Skeletal muscle satellite cell (primary cell): ENCODE measurements around the gene CRYBA2.

Source experiments
- H3K27me3 ChIP-seq: 2 replicates; pipeline ENCODE4 v1.7.0; 2013; ENCODE audit warnings: low read length; ENCODE audit not compliant: control insufficient read depth, insufficient read depth
- H3K36me3 ChIP-seq: 2 replicates; pipeline ENCODE4 v1.7.0; 2013; ENCODE audit warnings: mild to moderate bottlenecking, control low read depth, low read length; ENCODE audit not compliant: insufficient read depth
- H3K4me1 ChIP-seq: 2 replicates; pipeline ENCODE4 v1.7.0; 2013; ENCODE audit warnings: low read length; ENCODE audit not compliant: control insufficient read depth, insufficient read depth
- H3K4me2 ChIP-seq: 2 replicates; pipeline ENCODE4 v1.7.0; 2013; ENCODE audit warnings: mild to moderate bottlenecking, low read length
- H3K4me3 ChIP-seq: 2 replicates; pipeline ENCODE4 v1.7.0; 2013; ENCODE audit warnings: low read length
- H3K9ac ChIP-seq: 2 replicates; pipeline ENCODE4 v1.7.0; 2013; ENCODE audit warnings: mild to moderate bottlenecking, low read depth, low read length, moderate library complexity
- H3K9me3 ChIP-seq: replicated peaks from 2 replicates; pipeline ENCODE4 v1.7.0; 2013; ENCODE audit warnings: mild to moderate bottlenecking, control low read depth, low read length

Gene CRYBA2

DNA sequence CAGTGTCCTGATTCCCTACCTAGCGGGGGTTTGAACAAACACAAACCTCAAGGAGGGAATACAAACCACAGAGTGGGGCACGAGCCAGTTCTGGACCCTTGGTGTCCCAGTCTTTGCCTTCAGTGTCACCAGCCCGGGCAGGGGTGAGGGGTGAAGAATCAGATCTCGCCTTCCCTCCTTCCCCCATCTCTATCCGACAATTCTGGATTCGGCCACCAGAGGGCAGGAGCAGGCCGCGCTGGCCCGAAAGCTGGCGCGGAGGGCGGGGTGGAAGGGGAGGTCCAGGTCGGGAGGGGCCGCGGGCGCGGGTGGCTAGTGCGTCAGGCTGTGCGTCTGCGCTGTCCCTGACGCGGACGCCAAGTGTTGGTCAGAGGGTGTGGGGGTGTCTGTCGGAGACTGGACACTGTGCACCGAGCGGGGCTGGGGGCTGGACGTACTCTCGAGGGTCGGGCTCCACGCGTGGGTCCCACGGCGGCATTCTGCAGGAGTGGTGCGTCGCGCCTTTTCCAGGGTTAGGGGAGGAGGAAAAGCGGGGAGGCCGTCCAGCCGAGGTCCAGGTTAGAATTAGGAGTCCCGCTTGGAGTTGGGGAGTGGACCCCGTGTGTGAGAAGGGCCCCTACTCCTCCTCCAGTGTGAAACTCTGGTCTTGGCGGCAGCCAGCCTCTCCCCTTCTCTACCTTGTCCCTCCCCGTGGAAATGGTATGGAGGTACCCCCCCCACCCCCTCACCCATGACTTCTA is 2.9 kb upstream of the CRYBA2 start:
- H3K4me1 ChIP-seq: peaks cover 21% of the 10 kb centered on the region
- no peaks in the 10 kb centered on the region for H3K9me3 ChIP-seq
- H3K4me3 ChIP-seq: peak overlapping the region; percentile 68
- no peak overlapping the region for H3K9ac ChIP-seq
- peaks cover 76% of the 10 kb centered on the region for H3K27me3 ChIP-seq
- no peaks in the 10 kb centered on the region for H3K36me3 ChIP-seq
- peak overlapping the region; percentile 94 for H3K4me2 ChIP-seq

DNA sequence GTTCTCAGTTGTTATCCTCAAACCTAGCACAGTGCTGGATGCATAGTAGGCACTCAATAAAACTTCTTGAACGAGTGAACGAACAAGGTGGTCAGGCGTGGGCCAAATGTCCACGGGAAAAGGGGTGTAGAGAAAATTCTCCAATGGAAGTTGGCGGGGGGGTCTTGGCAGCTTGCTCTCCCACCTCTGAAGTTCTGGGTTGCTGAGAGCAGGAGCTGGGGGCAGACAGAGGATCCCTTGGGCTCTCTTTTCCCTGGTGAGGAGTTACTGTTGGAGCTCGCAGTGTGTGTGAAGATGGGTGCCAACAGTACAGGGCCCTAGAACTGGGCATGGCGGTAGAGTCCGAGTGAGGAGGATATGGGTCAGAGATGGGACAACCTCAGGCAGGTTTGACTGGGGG is 2.3 kb upstream of the CRYBA2 start:
- Histone ChIP-seq H3K9me3 (no peaks in the 10 kb centered on the region), H3K9ac (no peak overlapping the region), H3K36me3 (no peaks in the 10 kb centered on the region), H3K4me3 (no peak overlapping the region), H3K4me2 (peak overlapping the region; percentile 94), H3K4me1 (peaks cover 21% of the 10 kb centered on the region), H3K27me3 (peaks cover 76% of the 10 kb centered on the region)

GRCh38 chr2:218992703-218993344 is 398 bp downstream of the CRYBA2 start:
- peak overlapping the region; percentile 90 for H3K4me2 ChIP-seq
- H3K27me3 ChIP-seq: peaks cover 89% of the 10 kb centered on the region
- no peaks in the 10 kb centered on the region for H3K9me3 ChIP-seq
- H3K4me1 ChIP-seq: peaks cover 21% of the 10 kb centered on the region
- no peaks in the 10 kb centered on the region for H3K36me3 ChIP-seq
- peak overlapping the region; percentile 63 for H3K4me3 ChIP-seq
- H3K9ac ChIP-seq: no peak overlapping the region

DNA sequence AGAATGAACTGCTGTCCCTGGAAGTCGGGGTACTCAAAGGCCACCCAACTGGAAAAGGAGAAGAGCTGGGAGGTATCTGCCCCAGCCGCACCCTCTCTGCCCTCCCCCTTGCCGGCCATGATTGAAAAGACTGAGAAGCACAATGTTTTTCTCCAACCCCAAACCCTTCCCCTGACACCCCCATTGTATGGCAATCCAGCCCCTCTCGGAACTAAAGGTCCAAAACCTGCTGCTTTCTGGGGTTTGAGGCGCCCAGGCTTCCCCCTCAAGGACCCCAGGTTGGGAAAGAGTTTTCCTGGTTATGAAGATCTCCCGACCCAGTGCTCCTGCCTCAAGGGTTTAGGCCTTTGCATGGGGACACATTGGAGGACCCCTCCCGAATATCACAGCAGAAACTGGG is 1.0 kb downstream of the CRYBA2 start:
- Histone ChIP-seq H3K4me3 (no peak overlapping the region), H3K9me3 (no peaks in the 10 kb centered on the region), H3K4me1 (peaks cover 21% of the 10 kb centered on the region), H3K9ac (no peak overlapping the region), H3K27me3 (peaks cover 93% of the 10 kb centered on the region), H3K36me3 (no peaks in the 10 kb centered on the region), H3K4me2 (no peak overlapping the region)

DNA sequence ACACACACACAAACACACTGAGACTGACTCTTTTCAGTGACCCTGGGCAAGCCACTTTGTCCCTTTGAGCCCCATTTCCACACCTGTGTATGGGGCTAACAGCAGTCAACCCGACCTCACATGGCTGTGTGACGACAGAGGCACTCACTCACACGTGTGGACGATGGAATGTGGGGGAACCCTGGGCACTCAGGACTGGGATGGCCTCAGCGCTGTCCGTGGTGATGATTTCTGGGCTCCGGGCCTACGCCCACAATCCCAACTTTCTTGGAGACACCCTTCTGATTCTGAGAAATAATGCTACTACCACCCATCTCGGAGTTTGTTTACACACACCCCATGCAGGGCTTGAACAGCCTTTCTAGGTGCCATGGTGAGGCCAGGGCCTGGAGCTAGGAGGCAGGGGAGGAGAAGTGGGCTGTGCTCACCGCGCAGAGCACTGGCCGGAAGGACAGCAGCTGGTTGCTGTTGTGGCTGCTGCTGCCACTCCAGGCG is 1.5 kb downstream of the CRYBA2 start:
- Histone ChIP-seq H3K9me3 (no peaks in the 10 kb centered on the region), H3K4me1 (peaks cover 21% of the 10 kb centered on the region), H3K27me3 (peaks cover 94% of the 10 kb centered on the region), H3K4me3 (no peak overlapping the region), H3K36me3 (no peaks in the 10 kb centered on the region), H3K4me2 (no peak overlapping the region), H3K9ac (no peak overlapping the region)

- H3K4me3 ChIP-seq: no peak overlapping the region
- H3K9me3 ChIP-seq: no peaks in the 10 kb centered on the region
- no peak overlapping the region for H3K4me2 ChIP-seq
- no peak overlapping the region for H3K9ac ChIP-seq
- H3K4me1 ChIP-seq: peaks cover 10% of the 10 kb centered on the region
- H3K27me3 ChIP-seq: peaks cover 96% of the 10 kb centered on the region
- H3K36me3 ChIP-seq: no peaks in the 10 kb centered on the region
Observed at GRCh38 chr2:218990612-218991011, 2.6 kb downstream of the CRYBA2 start.

DNA sequence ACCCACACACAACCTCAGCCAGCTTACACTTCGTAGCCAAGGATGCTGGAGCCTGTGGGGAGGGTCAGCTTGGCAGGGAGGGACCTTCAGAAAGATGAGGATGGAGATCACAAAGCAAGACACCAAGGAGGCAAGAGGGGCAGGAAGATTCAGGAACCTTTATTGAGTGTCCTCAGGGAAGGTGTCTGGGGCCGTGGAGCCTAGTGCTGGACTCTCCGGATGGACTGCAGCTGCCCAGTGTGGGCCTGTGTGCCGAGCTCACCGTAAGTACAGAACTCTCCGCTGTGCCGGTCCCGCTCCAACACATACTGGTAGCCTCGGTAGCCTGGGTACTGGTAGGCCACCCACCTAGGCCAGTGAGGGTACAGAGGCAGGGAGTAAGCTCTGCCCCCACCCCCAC is 3.2 kb downstream of the CRYBA2 start:
- peaks cover 10% of the 10 kb centered on the region for H3K4me1 ChIP-seq
- no peak overlapping the region for H3K9ac ChIP-seq
- H3K4me2 ChIP-seq: no peak overlapping the region
- peaks cover 94% of the 10 kb centered on the region for H3K27me3 ChIP-seq
- no peaks in the 10 kb centered on the region for H3K36me3 ChIP-seq
- no peaks in the 10 kb centered on the region for H3K9me3 ChIP-seq
- H3K4me3 ChIP-seq: no peak overlapping the region

DNA sequence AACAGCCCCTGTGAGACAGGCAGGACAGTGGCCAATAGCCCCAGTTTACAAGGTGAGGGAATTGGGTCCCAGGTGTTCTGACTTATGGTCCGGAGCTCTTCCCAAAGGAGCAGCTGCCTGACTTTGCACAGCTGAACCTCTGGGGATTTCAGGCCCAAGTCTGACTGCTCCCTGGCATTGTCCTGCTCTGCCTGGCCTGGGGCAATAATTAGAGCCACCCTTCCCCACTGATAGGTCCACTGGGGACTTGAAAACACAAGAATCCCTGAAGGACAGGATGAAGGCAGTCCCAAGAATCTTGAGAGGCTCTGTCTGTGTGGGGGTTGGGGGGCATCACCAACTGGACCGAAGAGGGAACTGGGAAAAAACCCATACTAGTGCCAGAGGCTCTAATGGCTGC is 4.6 kb downstream of the CRYBA2 start:
- H3K9me3 ChIP-seq: no peaks in the 10 kb centered on the region
- no peak overlapping the region for H3K4me3 ChIP-seq
- H3K4me1 ChIP-seq: peaks cover 8% of the 10 kb centered on the region
- H3K4me2 ChIP-seq: no peak overlapping the region
- no peaks in the 10 kb centered on the region for H3K36me3 ChIP-seq
- H3K9ac ChIP-seq: no peak overlapping the region
- peaks cover 93% of the 10 kb centered on the region for H3K27me3 ChIP-seq

DNA sequence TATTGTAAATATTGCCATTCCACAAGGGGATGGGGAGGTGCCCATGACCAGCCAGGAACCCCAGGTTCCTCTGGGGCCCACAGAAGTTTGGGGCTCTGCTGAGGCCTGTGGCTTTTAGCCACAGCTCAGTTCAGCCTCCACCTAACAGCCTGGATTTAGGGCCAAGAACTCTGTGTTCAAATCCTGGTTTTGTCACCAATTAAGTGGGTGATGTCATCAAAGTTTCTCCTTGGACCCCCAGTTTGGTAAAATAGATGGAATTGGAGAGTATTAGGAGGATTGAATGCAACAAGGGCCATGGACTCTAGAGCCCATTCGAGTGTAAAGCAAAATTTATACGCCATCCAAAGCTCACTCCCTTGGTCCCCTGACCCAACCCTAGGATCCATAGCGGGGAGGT is 5.1 kb downstream of the CRYBA2 start:
- H3K9me3 ChIP-seq: no peaks in the 10 kb centered on the region
- no peaks in the 10 kb centered on the region for H3K36me3 ChIP-seq
- H3K27me3 ChIP-seq: peaks cover 93% of the 10 kb centered on the region
- peaks cover 3% of the 10 kb centered on the region for H3K4me1 ChIP-seq
- H3K9ac ChIP-seq: no peak overlapping the region
- no peak overlapping the region for H3K4me2 ChIP-seq
- H3K4me3 ChIP-seq: no peak overlapping the region

DNA sequence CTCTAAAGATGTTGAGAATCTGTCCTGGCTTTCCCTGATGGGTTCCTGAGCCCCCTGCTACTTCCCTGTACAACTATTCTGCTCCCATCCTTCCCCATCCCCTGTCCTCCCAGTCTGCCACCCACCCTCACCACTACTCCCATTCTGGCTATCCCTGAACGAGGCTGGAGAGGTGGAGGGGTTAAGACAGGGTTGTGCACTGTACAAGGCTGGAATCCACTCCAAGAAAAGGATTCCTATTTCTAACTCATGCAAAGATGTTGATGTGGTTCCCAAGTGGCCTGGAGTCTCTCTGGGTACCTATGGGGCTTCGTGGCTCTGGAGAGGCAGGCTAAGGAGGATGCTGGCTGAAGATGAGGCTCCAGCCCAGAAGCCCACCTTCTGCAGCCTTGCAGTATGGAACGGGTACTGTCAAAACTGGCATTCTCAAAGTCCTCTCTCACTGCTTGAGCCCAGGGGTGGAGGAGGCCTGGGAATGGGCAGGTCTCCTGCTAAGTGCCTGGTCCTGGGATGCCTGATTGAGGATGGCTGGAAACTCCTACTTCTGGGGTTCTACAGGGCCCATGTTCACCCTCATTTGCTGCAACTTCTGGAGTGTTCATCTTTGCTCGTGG is 7.0 kb downstream of the CRYBA2 start:
- Histone ChIP-seq H3K36me3 (no peaks in the 10 kb centered on the region), H3K4me2 (no peak overlapping the region), H3K4me1 (peaks cover 9% of the 10 kb centered on the region), H3K9ac (no peak overlapping the region), H3K27me3 (peaks cover 93% of the 10 kb centered on the region), H3K4me3 (no peak overlapping the region), H3K9me3 (no peaks in the 10 kb centered on the region)

DNA sequence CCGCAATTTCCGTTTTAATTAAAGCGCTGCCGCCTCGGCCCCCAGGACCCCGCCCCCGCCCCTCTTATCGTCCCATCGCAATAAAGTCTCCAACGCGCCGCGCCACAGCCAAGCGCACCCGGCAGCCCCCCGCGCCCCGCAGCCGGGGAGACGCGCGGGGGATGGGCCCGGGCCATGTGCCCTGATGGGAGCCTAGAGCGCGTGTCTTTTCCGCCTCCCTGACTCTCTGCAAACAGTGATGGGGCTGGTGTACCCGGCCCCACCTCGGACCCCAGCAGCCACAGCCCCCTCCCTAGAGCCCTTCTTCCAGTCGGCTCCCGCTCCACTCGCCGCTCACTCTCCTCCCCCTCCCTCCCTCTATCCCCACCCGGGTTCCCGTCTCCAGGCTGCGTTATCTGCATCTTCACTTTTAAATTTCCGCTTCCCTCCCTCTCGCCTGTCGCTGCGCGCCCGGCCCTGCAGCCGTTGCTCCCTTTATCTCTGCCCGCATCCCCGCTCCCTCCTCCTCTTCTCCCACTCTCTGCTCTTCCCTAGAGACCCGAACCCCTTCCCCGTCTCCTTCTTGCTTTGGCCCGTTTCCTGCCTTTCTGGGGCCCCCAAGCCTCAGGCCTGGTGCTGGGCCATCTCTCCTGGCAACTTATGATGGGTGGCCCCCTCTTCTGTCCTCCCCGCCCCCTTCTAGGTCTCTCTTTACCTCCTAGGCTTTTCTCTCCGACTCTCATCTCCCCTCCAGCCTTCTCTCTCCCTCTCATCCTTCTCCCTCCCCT is 7.7 kb downstream of the CRYBA2 start:
- no peak overlapping the region for H3K4me2 ChIP-seq
- H3K36me3 ChIP-seq: no peaks in the 10 kb centered on the region
- peaks cover 9% of the 10 kb centered on the region for H3K4me1 ChIP-seq
- H3K9me3 ChIP-seq: no peaks in the 10 kb centered on the region
- H3K4me3 ChIP-seq: no peak overlapping the region
- H3K9ac ChIP-seq: no peak overlapping the region
- H3K27me3 ChIP-seq: peaks cover 92% of the 10 kb centered on the region
